Trophoblast cell (in vitro differentiated cells and primary cell): ENCODE measurements around the gene TCEAL3.
"Not testable (repeated sequence)": the region's sequence is repeated elsewhere in the genome, so short reads cannot be mapped to it uniquely, and the experiment has no call there.

Experiments
- DNase-seq, 2 donors: peaks; one replicate each; pipeline ENCODE4 v3.0.0-alpha.2; 2016
- H2AFZ ChIP-seq: 2 replicates; pipeline ENCODE4 v1.6.1; 2013; ENCODE audit warnings: low read length, moderate library complexity, mild to moderate bottlenecking; ENCODE audit not compliant: insufficient read depth, poor library complexity
- H2AK5ac ChIP-seq: 2 replicates; pipeline ENCODE4 v1.6.1; 2013; ENCODE audit warnings: mild to moderate bottlenecking, low read length
- H2BK120ac ChIP-seq: 2 replicates; pipeline ENCODE4 v1.6.1; 2013; ENCODE audit warnings: low read length, mild to moderate bottlenecking, moderate library complexity; ENCODE audit not compliant: insufficient read depth, poor library complexity
- H2BK12ac ChIP-seq: 2 replicates; pipeline ENCODE4 v1.6.1; 2013; ENCODE audit warnings: mild to moderate bottlenecking, low read length, moderate library complexity
- H2BK5ac ChIP-seq: 2 replicates; pipeline ENCODE4 v1.6.1; 2013; ENCODE audit warnings: low read length, low read depth, moderate library complexity, mild to moderate bottlenecking; ENCODE audit not compliant: poor library complexity
- H3K14ac ChIP-seq: 2 replicates; pipeline ENCODE4 v1.6.1; 2013; ENCODE audit warnings: mild to moderate bottlenecking, low read length
- H3K18ac ChIP-seq: 2 replicates; pipeline ENCODE4 v1.6.1; 2013; ENCODE audit warnings: mild to moderate bottlenecking, low read length
- H3K23ac ChIP-seq: 2 replicates; pipeline ENCODE4 v1.6.1; 2013; ENCODE audit warnings: low read length
- H3K27ac ChIP-seq: 2 replicates; pipeline ENCODE4 v1.5.1; 2013; ENCODE audit warnings: low read depth, mild to moderate bottlenecking, inconsistent platforms, low read length, moderate library complexity
- H3K27me3 ChIP-seq: 2 replicates; pipeline ENCODE4 v1.6.1; 2013; ENCODE audit warnings: inconsistent platforms, mild to moderate bottlenecking, low read length, moderate library complexity; ENCODE audit not compliant: insufficient read depth
- H3K36me3 ChIP-seq, 2 experiments: 1 replicate in 1 of 2; 2 replicates in 1 of 2; pipeline ENCODE4 v1.6.1; 2013; ENCODE audit warnings: low read length in 2 of 2, mild to moderate bottlenecking in 2 of 2, moderate library complexity in 1 of 2; ENCODE audit not compliant: insufficient read depth in 2 of 2, control insufficient read depth in 1 of 2
- H3K4ac ChIP-seq: 2 replicates; pipeline ENCODE4 v1.6.1; 2013; ENCODE audit warnings: low read depth, mild to moderate bottlenecking, low read length, moderate library complexity
- H3K4me1 ChIP-seq, 2 experiments: 1 replicate in 1 of 2; 2 replicates in 1 of 2; pipeline ENCODE4 v1.6.1; 2013; ENCODE audit warnings: low read length in 2 of 2, mild to moderate bottlenecking in 2 of 2, moderate library complexity in 1 of 2; ENCODE audit not compliant: insufficient read depth in 2 of 2, control insufficient read depth in 1 of 2
- H3K4me2 ChIP-seq: 2 replicates; pipeline ENCODE4 v1.6.1; 2013; ENCODE audit warnings: inconsistent platforms, mild to moderate bottlenecking, low read length, moderate library complexity
- H3K4me3 ChIP-seq: 2 replicates; pipeline ENCODE4 v1.5.1; 2013; ENCODE audit warnings: mild to moderate bottlenecking, low read depth, low read length, inconsistent platforms
- H3K79me1 ChIP-seq: one replicate; pipeline ENCODE4 v1.6.1; 2013; ENCODE audit warnings: low read length
- H3K79me2 ChIP-seq: 2 replicates; pipeline ENCODE4 v1.6.1; 2013; ENCODE audit warnings: low read length, mild to moderate bottlenecking; ENCODE audit not compliant: control insufficient read depth, insufficient read depth, poor library complexity
- H3K9ac ChIP-seq: 2 replicates; pipeline ENCODE4 v1.6.1; 2013; ENCODE audit warnings: mild to moderate bottlenecking, low read length
- H3K9me3 ChIP-seq: 2 replicates; pipeline ENCODE4 v1.6.1; 2013; ENCODE audit warnings: low read depth, mild to moderate bottlenecking, control low read depth, inconsistent platforms, low read length; ENCODE audit not compliant: insufficient read depth
- H4K12ac ChIP-seq: 2 replicates; pipeline ENCODE4 v1.6.1; 2013; ENCODE audit warnings: low read depth, mild to moderate bottlenecking, low read length, moderate library complexity
- H4K8ac ChIP-seq: 2 replicates; pipeline ENCODE4 v1.6.1; 2013; ENCODE audit warnings: low read depth, mild to moderate bottlenecking, low read length, moderate library complexity
- H4K91ac ChIP-seq: one replicate; pipeline ENCODE4 v1.6.1; 2013; ENCODE audit warnings: low read depth, mild to moderate bottlenecking, low read length, moderate library complexity
- WGBS: extraction: QIAGEN DNeasy Blood & Tissue Kit; methylation state at CpG from one replicate; pipeline ENCODE4 v1.1.7; 2013; ENCODE audit warnings: missing lambda C conversion rate; ENCODE audit not compliant: insufficient read length, insufficient coverage; ENCODE audit errors: extremely low coverage; 5-methylcytosine and 5-hydroxymethylcytosine counted together

The TCEAL3 gene

GRCh38 chrX:103651151-103651773 is 43.5 kb downstream of the TCEAL3 start:
- no peak overlapping the region for H3K4me3 ChIP-seq
- H3K9ac ChIP-seq: no peak overlapping the region
- no peaks in the 10 kb centered on the region for H3K9me3 ChIP-seq
- no peak overlapping the region for H3K27ac ChIP-seq
- H3K27me3 ChIP-seq: no peaks in the 10 kb centered on the region
- H2AK5ac ChIP-seq: no peak overlapping the region
- no peaks in the 10 kb centered on the region for H3K4me1 ChIP-seq
- H3K4ac ChIP-seq: no peak overlapping the region
- no peak overlapping the region for H2BK120ac ChIP-seq
- H3K79me1 ChIP-seq: no peaks in the 10 kb centered on the region
- H2AFZ ChIP-seq: no peak overlapping the region
- no peak overlapping the region for H2BK12ac ChIP-seq
- H3K14ac ChIP-seq: no peak overlapping the region
- no peak overlapping the region for H3K23ac ChIP-seq
- WGBS: no CpG with 5 or more reads among the region's 2 CpGs
- no peak overlapping the region for H4K8ac ChIP-seq
- no peak overlapping the region for H4K12ac ChIP-seq
- H3K4me2 ChIP-seq: no peak overlapping the region
- no peaks in the 10 kb centered on the region for H3K36me3 ChIP-seq
- no peak overlapping the region for H4K91ac ChIP-seq
- DNase-seq: no peak
- no peak overlapping the region for H2BK5ac ChIP-seq
- no peaks in the 10 kb centered on the region for H3K79me2 ChIP-seq
- H3K18ac ChIP-seq: no peak overlapping the region

GRCh38 chrX:103655230-103656000 is 47.7 kb downstream of the TCEAL3 start:
- not testable (repeated sequence) for H4K12ac ChIP-seq, H3K4me3 ChIP-seq, H2BK5ac ChIP-seq, H3K79me2 ChIP-seq, DNase-seq, H3K36me3 ChIP-seq, H3K4me1 ChIP-seq, H3K9me3 ChIP-seq, H2BK120ac ChIP-seq, H4K91ac ChIP-seq, H3K23ac ChIP-seq, H3K4me2 ChIP-seq, H4K8ac ChIP-seq, H3K4ac ChIP-seq, H2AK5ac ChIP-seq, H3K18ac ChIP-seq, H3K27me3 ChIP-seq, H3K14ac ChIP-seq, H2AFZ ChIP-seq, H3K79me1 ChIP-seq, H2BK12ac ChIP-seq, H3K9ac ChIP-seq, H3K27ac ChIP-seq
- WGBS: no CpG with 5 or more reads among the region's 7 CpGs

- H3K4me1 ChIP-seq: no peaks in the 10 kb centered on the region
- no peaks in the 10 kb centered on the region for H3K27me3 ChIP-seq
- DNase-seq: peak; percentile 47 to 61
- H3K27ac ChIP-seq: no peak overlapping the region
- no peak overlapping the region for H2BK120ac ChIP-seq
- H4K91ac ChIP-seq: no peak overlapping the region
- no peak overlapping the region for H3K4me3 ChIP-seq
- H2BK12ac ChIP-seq: no peak overlapping the region
- H2AFZ ChIP-seq: no peak overlapping the region
- H3K79me1 ChIP-seq: no peaks in the 10 kb centered on the region
- no peak overlapping the region for H4K12ac ChIP-seq
- no peak overlapping the region for H3K14ac ChIP-seq
- no peak overlapping the region for H3K9ac ChIP-seq
- no peaks in the 10 kb centered on the region for H3K79me2 ChIP-seq
- no peak overlapping the region for H3K4ac ChIP-seq
- no peak overlapping the region for H3K23ac ChIP-seq
- no peaks in the 10 kb centered on the region for H3K9me3 ChIP-seq
- H3K4me2 ChIP-seq: no peak overlapping the region
- no peak overlapping the region for H4K8ac ChIP-seq
- H3K18ac ChIP-seq: no peak overlapping the region
- H3K36me3 ChIP-seq: no peaks in the 10 kb centered on the region
- H2BK5ac ChIP-seq: no peak overlapping the region
- no CpG with 5 or more reads among the region's 3 CpGs for WGBS
- H2AK5ac ChIP-seq: no peak overlapping the region
Observed at GRCh38 chrX:103656617-103657016, 48.9 kb downstream of the TCEAL3 start.

- H4K12ac ChIP-seq: not testable (repeated sequence)
Observed at GRCh38 chrX:103657066-103657465, 49.3 kb downstream of the TCEAL3 start.

More at GRCh38 chrX:103657066-103657465, 49.3 kb downstream of the TCEAL3 start:
- not testable (repeated sequence) for H3K9ac ChIP-seq, H3K18ac ChIP-seq, H3K79me2 ChIP-seq, H4K91ac ChIP-seq, H3K4me3 ChIP-seq, H2BK5ac ChIP-seq, H3K27ac ChIP-seq, H3K27me3 ChIP-seq, H3K4me1 ChIP-seq, H4K8ac ChIP-seq, H2AK5ac ChIP-seq, H3K36me3 ChIP-seq, H3K79me1 ChIP-seq, H3K9me3 ChIP-seq, H2AFZ ChIP-seq, H2BK12ac ChIP-seq, H3K14ac ChIP-seq, H3K4ac ChIP-seq, H3K4me2 ChIP-seq, H2BK120ac ChIP-seq, H3K23ac ChIP-seq
- peak in 1 of 2 donors; percentile 30 for DNase-seq
- no CpG with 5 or more reads among the region's 2 CpGs for WGBS
